AG10803 (cell line): ENCODE measurements around the gene LHFPL3.
A peak's percentile ranks its signal among the peaks of the same experiment; 100 is the strongest.

ENCODE experiments used
- DNase-seq: peaks from one replicate; pipeline ENCODE4 v3.0.0; 2010; ENCODE audit warnings: low read depth
- H3K4me3 ChIP-seq: 2 replicates; pipeline ENCODE4 v1.5.1; 2011; ENCODE audit warnings: mild to moderate bottlenecking, low read length, control low read depth
- CTCF ChIP-seq: conservative IDR thresholded peaks from 2 replicates; pipeline ENCODE4 v1.5.1; 2011; ENCODE audit warnings: mild to moderate bottlenecking, low read length, control low read depth, inconsistent platforms

LHFPL3 gene

DNA sequence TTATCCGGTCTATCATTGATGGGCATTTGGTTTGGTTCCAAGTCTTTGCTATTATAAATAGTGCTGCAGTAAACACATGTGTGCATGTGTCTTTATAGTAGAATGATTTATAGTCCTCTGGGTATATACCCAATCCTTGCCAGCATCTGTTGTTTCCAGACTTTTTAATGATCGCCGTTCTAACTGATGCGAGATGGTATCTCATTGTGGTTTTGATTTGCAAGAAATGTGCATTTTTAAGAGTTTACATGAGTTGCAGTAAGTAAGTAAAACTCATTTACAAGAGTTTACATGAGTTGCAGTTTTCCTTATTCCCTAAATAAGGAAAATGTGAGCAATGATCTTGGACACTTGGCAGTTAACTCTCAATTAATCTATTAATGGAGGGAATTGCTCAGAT, 312.1 kb downstream of the LHFPL3 start:
- H3K4me3 ChIP-seq = no peak overlapping the region
- DNase-seq = no peak
- no peak for TF ChIP-seq CTCF

GRCh38 chr7:104642560-104642959, 314.2 kb downstream of the LHFPL3 start:
- TF ChIP-seq CTCF = no peak
- no peak for DNase-seq
- no peak overlapping the region for H3K4me3 ChIP-seq

DNA sequence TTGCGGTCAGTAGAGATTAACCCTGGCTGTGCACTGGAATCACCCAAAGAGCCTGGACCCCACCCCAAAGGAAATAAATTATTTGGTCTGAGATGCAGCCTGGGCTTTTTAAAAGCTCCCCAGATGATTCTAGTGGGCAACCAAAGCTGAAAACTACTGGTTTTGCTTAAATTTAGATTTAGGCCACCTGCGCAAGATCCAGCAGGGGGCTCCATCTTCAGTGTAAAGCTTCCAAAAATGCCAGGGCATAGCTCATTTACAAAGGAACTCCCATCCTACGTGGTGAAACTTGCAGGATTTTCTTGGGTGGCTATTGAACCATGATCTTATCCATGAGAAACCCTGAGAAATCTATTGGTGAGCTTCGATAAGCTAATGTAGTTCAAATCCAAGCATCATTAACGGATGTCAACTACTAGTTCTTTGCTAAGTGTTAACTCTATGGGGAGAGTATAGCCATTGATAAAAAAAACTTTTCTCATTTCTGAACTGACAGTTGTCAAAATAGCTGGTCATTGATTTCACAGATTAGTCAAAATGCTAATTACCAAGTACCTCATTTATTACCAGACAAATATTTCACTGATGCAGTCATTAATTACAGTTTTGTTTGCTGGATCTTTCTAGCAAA, 315.3 kb downstream of the LHFPL3 start:
- no peak overlapping the region for H3K4me3 ChIP-seq
- TF ChIP-seq CTCF = peak; percentile 54
- peak; percentile 9 for DNase-seq

DNA sequence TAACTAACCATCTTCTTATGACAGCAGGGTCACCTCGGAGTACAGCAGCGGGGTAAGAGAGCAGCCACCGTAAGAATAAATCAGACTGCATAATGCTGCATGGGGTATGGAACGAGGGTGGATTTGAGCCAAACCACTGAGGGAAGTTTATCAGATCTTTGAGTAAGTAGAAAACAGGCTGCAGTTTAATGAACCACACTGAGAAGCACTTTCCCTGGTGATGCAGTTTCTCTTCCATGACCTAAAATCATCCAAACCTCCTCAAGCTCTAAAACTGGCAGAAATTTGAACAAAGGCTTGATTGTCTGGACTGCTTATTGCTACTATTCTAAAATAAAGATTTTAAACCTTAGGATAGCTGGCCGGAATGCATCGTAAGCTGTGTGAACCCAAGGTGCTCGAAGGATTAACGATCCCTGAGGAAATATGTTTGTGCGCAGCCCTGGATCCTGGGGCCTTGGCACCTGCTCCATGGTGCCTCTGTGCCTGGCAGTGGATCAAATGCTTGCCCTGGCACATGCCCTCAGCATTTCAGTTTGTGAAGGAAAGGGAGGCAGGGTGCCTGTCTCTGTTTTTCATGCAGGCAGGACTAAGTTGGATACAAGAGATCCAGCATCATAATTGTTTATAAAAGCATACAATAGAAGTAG, 322.7 kb downstream of the LHFPL3 start:
- no peak overlapping the region for H3K4me3 ChIP-seq
- TF ChIP-seq CTCF = no peak
- no peak for DNase-seq

GRCh38 chr7:104652434-104652833, 324.0 kb downstream of the LHFPL3 start:
- H3K4me3 ChIP-seq = no peak overlapping the region
- DNase-seq = no peak
- no peak for TF ChIP-seq CTCF

DNA sequence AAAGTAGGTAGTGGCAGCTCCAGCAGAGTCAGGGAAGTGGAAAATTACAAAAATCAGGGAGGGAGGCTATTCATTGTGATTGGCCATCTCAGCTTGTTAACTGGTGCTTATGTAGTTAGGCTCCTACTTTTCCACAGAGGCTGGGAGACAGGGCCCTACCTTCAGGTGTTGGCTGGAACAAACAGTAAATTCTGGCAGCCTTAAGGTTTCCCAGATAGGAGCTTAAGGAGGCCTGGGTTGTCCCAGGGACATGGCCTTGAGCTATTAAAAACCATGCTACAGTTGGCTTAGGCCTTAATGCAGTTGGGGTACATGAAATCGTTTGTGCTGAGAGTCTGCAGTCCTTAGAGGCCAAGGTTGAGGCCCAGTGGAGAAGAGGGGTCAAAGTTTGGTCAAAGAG, 324.5 kb downstream of the LHFPL3 start:
- H3K4me3 ChIP-seq = no peak overlapping the region
- no peak for TF ChIP-seq CTCF
- DNase-seq = no peak

DNA sequence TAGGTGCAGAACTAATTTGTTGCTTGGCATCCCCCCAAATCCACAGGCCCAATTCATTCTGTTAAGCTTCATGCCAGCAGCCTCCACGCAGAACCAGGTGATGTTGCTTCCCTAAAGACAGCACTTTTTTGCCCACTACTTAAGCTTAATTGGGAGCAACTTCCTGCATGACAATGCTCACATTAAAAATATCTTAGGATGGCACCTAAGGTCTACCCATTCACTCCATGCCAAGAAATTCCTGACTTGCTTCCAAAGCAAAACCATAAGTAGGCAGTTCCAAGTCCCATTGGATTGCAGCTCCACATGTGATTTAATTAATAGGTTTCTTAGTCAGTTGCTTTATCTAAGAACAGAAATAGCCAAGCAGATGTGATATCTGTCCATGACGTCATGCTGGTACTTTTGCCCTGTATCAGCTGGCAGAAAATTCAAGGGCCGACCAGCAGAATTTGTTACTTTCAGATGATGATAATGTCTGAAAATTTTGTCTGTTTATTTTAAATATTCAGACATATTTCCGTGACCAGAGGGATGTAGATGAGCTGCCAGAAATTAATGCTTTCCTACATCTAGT, 325.5 kb downstream of the LHFPL3 start:
- DNase-seq = no peak
- TF ChIP-seq CTCF = no peak

More for the DNA sequence above, 325.5 kb downstream of the LHFPL3 start:
- no peak overlapping the region for H3K4me3 ChIP-seq
